PFSK-1 (cell line): ENCODE data around the gene GLB1L3.

Source experiments
- FOXP2 ChIP-seq: optimal IDR thresholded peaks from 2 replicates; pipeline ENCODE3; 2011; ENCODE audit warnings: borderline replicate concordance, control low read depth, inconsistent platforms; ENCODE audit not compliant: insufficient read depth; ENCODE audit errors: extremely low read length, extremely low read depth
- POLR2AphosphoS5 ChIP-seq: IDR thresholded peaks from 2 replicates; pipeline ENCODE4 v1.6.1; 2012; ENCODE audit warnings: low read depth, mild to moderate bottlenecking, control low read depth, low read length, moderate library complexity
- REST ChIP-seq, 2 experiments: IDR thresholded peaks; 2 replicates each; pipeline versions ENCODE4 v1.6.1 to v1.8.0; 2011 to 2012; ENCODE audit warnings: low read depth in 2 of 2, low read length in 2 of 2, control low read depth in 1 of 2, inconsistent platforms in 1 of 2, mild to moderate bottlenecking in 1 of 2, moderate library complexity in 1 of 2; ENCODE audit not compliant: insufficient read depth in 1 of 2
- SIN3A ChIP-seq: IDR thresholded peaks from 2 replicates; pipeline ENCODE4 v1.6.1; 2012; ENCODE audit warnings: mild to moderate bottlenecking, low read length, moderate library complexity, borderline replicate concordance; ENCODE audit not compliant: insufficient read depth
- TAF1 ChIP-seq: IDR thresholded peaks from 2 replicates; pipeline ENCODE4 v1.6.1; 2012; ENCODE audit warnings: low read length, control low read depth, borderline replicate concordance; ENCODE audit not compliant: insufficient read depth

The GLB1L3 gene

GRCh38 chr11:134312807-134313206 is 36.6 kb downstream of the GLB1L3 start:
- TF ChIP-seq REST (IDR thresholded peaks at IDR 0.05; ENCODE audit: insufficient read depth in 1 of 2, low read depth in 2 of 2, low read length in 2 of 2) (no peak), SIN3A (no peak), TAF1 (no peak), POLR2AphosphoS5 (no peak), FOXP2 (no peak)

- no peak for TF ChIP-seq FOXP2
- TF ChIP-seq TAF1, result no peak
- TF ChIP-seq SIN3A, result no peak
- no peak for TF ChIP-seq REST (IDR thresholded peaks at IDR 0.05; ENCODE audit: insufficient read depth in 1 of 2, low read depth in 2 of 2, low read length in 2 of 2)
- TF ChIP-seq POLR2AphosphoS5, result no peak
Measured at GRCh38 chr11:134313379-134313778, 37.2 kb downstream of the GLB1L3 start.

GRCh38 chr11:134313821-134314607 is 37.8 kb downstream of the GLB1L3 start:
- TF ChIP-seq FOXP2 (no peak), REST (IDR thresholded peaks at IDR 0.05; ENCODE audit: insufficient read depth in 1 of 2, low read depth in 2 of 2, low read length in 2 of 2) (no peak), POLR2AphosphoS5 (no peak), TAF1 (no peak), SIN3A (no peak)

GRCh38 chr11:134317103-134317502 is 40.9 kb downstream of the GLB1L3 start:
- TF ChIP-seq TAF1, result no peak
- no peak for TF ChIP-seq POLR2AphosphoS5
- no peak for TF ChIP-seq SIN3A
- TF ChIP-seq FOXP2, result no peak
- TF ChIP-seq REST (IDR thresholded peaks at IDR 0.05; ENCODE audit: insufficient read depth in 1 of 2, low read depth in 2 of 2, low read length in 2 of 2), result no peak

GRCh38 chr11:134322553-134322952 is 46.4 kb downstream of the GLB1L3 start:
- TF ChIP-seq POLR2AphosphoS5 (no peak), REST (IDR thresholded peaks at IDR 0.05; ENCODE audit: insufficient read depth in 1 of 2, low read depth in 2 of 2, low read length in 2 of 2) (no peak)
